GM19240 (cell line): Measurements from ENCODE around the gene GDAP1L1.
A peak's percentile ranks its signal among the peaks of the same experiment; 100 is the strongest.
"Not testable (repeated sequence)": the region's sequence is repeated elsewhere in the genome, so short reads cannot be mapped to it uniquely, and the experiment has no call there.

ENCODE experiments used
- DNase-seq: peaks from one replicate; pipeline ENCODE4 v3.0.0; 2011; ENCODE audit warnings: low spot score; ENCODE audit not compliant: insufficient read length

Gene GDAP1L1

DNA sequence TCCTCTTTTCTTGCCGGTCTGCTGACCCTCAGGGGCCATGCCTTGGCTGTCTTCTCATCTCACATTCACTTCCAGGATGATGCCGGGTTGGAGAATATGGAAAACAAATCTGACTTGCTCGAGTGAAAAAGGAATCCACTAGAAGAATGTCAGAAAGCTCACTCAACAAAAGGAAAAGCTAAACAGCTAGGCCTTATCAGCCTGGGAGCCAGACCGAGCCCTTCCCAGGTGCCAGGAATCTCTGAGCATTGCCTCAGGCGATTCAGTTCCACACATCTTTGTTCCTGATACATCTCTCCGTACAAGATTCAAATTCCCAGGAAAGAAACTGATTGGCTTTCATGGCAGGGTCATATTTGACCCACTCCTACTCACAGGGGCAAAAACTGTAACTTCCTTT is 27.3 kb upstream of the GDAP1L1 start:
- DNase-seq, result no peak

DNA sequence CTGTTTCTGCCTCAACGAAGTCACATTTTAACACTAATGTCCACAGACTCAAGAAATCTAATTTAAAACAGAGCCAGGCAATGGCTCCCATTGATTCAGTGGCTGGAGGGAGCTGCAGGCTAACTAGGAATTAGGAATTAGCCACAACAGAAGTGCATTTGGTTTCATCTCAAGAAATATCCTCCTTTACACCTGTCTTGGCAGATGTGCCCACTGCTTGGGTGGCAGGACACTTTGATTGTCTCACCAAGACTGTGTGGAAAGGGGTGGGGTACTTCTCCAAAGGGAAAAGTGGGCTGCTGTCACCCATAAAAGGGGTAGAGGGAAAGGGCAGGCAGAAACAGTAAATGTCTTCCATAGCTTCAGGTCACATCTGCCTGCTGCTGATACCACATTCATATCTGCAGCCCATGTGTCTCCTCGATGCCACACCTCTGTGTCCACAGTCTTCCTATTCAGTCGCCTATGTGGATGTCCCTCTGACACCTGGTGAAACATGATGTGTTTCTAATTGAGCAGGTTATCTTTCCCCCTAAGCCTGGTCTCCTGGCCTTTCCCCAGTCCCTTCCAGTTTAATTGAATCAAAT is 25.6 kb upstream of the GDAP1L1 start:
- DNase-seq, result no peak

DNA sequence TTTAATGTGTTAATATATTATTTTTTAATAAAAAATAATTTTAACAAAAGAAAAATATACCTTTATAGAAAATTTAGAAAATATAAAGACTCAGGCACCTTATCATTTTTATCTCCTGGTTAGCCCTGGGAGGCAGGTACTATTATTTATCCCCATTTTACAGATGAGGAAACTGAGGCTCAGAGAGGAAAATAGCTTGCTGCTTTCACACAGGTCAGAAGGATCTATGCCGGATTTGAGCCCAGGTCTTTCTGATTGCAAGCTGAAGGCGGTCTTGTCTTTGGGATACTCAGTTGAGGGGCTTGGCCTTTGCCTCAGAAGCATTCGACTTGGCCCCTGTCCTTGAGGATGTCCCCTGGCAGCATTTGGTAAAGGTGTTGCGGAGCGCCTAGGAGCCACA is 25.1 kb upstream of the GDAP1L1 start:
- DNase-seq, result no peak

DNA sequence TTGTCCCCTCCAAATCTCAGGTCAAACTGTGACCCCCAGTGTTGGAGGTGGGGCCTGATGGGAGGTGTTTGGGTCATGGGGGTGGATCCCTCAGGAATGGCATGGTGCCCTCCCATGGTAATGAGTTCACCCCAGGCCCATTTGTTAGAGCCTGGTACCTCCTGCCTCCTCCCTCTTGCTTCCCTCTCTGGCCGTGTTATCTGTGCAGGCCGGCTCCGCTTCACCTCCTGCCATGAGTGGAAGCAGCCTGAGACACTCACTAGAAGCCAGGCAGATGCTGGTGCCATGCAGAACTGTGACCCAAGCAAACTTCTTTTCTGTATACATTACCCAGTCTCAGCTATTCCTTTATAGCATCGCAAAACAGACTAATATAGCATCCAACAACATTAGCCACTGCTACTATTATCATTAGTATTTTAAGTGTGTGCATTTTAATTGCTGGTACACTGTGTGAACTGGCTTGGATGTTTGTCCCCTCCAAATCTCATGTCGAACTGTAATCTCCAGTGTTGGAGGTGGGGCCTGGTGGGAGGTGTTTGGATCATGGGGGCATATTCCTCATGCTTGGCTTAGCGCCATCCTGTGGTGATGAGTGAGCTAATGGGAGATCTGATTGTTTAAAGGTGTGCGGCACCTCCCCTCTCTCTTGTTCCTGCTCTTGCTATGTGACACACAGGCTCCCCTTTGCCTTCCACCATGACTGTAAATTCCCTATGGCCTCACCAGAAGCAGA is 24.3 kb upstream of the GDAP1L1 start:
- DNase-seq, result no peak

DNA sequence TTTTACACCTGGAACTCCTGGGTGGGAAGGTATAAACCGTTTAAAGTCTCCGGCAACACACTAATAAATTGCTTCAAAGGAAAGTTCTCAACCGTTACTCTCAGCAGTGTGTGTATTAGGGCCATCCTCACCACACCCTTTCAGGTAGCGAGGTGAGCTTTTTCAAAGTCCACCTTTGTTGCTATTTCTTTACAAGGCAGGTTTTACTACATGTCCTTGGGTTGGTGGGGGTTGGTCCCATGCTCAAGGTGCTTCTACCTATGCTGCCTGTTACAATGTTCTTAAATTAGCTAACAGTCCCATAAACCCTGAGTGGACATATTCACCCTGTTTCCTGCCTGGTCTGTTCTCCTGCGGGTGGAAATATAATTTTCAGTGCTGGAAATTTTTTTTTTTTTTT is 23.4 kb upstream of the GDAP1L1 start:
- DNase-seq, result no peak

DNA sequence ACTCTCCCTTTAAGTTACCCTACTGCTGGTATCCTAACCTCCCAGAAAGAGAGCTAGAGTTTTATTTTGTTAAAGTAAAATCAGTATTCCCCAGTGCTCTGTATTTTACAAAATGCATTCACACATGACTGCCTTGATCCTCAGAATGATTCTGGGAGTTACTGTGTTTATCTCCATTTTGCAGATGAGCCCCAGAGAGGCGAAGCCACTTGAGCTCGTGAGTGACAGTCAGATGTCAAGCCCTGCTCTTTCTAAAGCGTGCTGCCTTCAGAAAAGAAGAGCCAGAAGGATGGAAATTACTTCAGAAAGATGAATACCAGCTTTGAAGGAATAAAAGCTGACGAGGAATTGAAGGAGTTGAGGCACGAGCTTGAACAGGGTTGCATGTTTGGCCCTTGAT is 22.5 kb upstream of the GDAP1L1 start:
- no peak for DNase-seq

DNA sequence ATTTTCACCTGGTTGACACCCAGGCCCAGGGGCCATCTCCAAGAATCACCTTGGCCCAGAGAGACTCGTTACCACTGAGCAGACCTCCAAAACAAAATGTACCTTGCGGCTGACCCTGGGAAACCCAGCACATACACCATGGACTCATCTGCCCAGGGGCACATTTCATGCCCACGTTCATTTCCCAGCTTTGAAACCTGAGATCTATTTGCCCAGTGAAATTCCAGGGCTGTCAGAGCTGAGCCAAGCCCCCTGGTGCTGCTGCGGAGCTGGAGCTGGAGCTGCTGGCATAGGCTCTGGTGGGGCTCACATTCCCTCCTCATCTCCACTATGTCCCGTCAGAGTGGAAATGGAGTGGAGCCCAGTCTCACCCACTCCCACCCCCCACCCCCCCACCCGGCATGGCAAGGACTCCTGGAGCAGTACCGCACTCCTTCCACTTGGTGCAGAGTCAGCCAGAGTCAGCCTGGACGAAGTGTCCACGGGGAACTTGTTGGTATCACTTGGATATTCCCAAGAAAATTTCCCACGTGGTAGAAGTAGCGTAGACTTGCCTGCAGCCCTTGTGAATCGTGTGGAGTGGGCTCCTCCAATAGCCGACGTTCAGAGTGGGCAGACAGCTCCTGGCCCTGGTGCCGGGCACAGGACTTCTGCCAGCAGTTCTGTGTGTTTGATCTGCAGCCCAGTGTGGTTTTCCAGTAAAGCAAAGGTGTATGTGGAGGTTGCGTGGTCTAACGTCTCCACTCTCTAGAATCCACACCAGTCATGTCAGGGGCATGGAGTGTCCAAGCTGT is 18.4 kb upstream of the GDAP1L1 start:
- no peak for DNase-seq

DNA sequence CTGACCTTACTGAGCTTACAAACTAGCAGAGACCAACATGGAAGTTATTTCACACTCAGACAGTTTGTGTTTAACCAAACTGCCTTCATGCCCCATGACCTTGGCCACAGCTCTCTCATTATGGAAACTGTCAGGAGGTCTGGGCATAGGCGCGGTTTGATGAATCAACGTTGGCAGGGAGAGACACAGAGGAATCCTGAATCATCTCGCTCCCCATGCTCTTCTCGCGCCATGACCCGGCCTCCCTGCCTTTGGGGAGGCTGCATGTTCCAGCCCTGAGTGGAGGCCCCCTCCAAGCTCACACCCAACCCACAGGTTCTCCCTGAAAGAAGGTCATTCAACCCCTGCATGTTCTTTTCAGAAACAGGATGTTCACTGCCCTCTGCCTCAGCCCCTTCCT is 15.9 kb upstream of the GDAP1L1 start:
- DNase-seq, result no peak

DNA sequence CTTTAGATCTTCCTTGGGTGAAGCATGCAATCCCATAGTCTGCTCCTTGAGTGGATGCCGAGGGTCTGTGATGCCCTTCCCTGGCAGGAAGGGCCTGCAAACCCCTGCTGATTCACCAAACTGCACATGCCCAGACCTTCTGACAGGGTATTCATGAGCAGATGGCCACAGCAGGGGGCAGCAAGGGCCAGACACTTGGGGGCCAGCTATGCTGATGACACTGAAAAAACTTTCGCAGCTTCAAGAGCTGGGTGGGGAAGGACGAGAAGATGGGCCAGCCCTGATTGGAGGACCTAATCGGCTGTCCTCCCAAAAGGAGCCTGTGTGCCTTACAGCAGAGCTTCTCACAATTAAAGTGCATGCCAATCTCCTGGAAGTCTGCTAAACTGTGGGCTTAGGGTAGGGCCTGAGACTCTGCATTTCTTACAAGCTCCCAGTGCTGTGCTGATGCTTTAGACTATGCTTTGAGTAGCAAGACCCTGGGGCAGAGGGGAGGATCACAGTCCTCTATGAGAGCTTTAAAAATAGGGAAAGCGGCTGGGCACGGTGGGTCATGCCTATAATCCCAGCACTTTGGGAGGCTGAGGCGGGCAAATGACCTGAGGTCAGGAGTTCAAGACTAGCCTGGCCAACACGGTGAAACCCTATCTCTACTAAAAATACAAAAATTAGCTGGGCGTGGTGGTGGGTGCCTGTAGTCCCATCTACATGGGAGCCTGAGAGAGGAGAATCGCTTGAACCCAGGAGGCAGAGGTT is 15.2 kb upstream of the GDAP1L1 start:
- DNase-seq, result no peak

DNA sequence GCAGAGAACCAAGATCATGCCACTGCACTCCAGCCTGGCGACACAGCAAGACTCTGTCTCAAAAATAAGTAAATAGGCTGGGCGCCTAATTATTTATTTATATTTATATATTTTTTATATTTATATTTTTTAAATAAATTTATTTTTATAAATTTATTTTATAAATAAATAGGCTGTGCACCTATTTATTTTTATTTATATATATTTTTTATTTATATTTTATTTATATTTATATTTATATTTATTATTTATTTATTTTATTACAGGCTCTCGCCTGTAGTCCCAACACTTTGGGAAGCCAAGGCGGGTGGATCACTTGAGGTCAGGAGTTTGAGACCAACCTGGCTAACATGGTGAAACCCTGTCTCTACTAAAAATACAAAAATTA is 14.6 kb upstream of the GDAP1L1 start:
- DNase-seq, result not testable (repeated sequence)

DNA sequence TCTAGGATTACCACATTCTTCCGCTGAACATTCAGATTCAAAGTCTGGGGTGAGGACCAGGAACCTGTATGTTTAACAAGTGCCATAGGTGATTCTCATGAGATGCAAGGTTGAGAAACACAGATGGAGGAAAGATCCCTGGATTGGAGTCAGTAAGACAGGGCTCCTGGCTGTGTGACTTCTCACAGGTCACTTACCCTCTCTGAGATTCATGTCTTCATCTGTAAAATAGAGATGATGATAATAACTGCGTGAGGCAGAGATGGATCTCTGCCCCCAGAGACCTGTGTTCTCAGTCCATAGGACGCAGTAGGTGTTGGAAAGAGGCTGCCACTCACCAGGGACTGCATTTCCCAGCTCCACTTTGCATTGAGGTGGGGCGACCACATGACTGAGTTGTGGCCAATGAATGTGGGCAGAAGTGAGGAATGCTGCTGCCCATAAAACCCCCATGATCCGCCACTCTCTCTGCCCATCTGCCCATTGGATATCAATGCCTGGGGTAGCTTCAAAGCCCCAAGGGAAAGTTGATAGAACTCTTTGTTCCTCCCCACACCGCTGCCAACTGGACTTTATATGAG is 13.6 kb upstream of the GDAP1L1 start:
- DNase-seq, result no peak

DNA sequence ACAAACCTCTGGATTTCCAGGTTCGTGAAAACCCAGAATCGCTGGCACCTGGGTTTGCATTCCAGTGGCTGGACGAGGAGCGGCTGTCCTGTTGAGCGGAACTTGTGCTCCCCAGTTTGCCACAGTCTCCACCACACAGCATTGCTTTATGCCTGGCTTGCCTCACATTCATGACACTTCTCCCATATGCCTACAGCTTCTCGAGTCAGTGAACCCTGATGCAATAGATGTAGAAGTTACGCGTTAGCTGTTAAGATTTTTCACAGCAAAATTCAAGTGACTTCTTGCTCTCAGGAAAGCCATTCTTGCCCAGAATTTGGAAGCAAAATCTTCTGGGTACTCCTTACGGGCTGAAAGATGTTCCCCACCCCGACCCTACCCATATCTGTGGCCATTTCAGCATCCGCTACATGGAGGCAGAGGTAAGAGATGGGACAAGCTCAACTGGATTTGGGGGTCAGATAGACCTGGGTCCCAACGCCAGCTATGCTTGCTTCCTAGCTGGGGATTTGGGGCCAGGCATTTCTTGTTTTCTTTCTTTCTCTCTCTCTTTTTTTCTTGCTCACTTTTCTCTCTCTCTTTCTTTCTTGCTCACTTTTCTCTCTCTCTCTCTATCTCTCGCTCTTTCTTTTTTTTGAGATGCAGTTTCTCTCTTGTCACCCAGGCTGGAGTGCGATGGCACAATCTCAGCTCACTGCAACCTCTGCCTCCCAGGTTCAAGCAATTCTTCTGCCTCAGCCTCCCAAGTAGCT is 12.4 kb upstream of the GDAP1L1 start:
- DNase-seq, result no peak

DNA sequence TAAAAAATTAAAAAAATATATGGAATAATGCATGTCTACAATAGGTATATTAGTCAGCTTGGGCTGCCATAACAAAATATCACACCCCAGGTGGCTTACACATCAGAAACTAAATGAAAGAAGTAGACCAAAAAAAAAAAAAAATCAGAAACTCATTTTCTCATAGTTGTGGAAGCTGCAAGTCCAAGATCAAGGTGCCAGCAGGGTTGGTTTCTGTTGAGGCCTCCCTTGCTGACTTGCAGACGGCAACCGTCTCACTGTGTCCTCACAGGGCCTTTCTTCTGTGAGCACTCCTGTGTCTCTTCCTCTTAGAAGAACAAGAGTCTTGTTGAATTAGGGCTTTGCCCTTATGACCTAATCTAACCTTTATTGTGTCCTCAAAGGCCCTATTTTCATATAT is 11.4 kb upstream of the GDAP1L1 start:
- no peak for DNase-seq

DNA sequence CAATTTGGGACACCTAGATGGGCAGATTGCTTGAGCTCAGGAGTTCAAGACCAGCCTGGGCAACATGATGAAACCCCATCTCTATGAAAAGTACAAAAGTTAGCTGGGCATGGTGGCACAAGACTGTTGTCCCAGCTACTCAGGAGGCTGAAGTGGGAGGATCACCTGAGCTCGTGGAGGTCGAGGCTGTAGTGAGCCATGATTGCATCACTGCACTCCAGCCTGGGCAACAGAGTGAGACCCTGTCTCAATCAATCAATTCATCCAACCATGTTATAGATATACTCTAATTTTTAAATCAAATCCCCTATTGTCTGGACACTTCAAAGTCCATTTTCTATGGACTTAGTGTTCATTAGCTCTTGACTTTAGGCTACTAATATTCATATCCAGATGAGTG is 10.3 kb upstream of the GDAP1L1 start:
- not testable (repeated sequence) for DNase-seq

DNA sequence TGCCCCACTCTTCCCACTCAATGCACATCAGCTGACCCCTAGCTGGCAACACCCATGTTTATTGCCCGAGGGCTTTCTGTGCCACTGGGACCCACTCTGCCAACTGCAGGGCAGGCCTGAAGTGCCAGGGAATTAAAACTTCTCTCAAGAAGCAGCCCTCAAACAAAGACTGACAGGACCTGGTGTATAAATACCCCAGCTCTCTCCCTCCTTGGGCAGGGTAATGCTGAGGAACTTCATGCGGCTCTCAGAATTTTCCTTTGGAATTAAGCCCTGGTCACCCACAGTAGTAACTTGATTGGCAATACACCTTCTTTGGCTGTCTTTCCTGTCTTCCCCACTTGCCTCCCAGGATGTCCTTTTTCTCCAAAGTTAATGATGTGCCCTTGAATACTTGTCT is 5.3 kb upstream of the GDAP1L1 start:
- no peak for DNase-seq

DNA sequence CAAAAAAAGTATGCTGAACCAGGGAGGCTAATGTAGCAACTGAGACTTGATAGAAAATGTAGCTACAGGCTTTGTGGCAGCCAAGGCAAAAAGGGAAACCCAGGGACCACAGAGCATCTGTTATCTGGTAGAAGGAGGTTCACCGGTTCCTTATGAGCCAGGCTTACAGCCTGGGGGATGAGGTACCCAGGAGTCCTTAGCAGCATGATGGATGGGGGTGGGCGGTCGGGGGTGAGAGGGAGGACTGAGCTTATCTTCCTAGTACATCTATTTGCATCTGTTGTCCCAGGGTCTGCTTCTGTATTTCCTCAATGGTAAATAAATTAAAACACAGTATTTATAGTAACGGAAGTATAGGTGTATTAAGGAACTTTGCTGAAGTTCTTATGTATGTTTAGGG is 1.1 kb upstream of the GDAP1L1 start:
- DNase-seq, result no peak

DNA sequence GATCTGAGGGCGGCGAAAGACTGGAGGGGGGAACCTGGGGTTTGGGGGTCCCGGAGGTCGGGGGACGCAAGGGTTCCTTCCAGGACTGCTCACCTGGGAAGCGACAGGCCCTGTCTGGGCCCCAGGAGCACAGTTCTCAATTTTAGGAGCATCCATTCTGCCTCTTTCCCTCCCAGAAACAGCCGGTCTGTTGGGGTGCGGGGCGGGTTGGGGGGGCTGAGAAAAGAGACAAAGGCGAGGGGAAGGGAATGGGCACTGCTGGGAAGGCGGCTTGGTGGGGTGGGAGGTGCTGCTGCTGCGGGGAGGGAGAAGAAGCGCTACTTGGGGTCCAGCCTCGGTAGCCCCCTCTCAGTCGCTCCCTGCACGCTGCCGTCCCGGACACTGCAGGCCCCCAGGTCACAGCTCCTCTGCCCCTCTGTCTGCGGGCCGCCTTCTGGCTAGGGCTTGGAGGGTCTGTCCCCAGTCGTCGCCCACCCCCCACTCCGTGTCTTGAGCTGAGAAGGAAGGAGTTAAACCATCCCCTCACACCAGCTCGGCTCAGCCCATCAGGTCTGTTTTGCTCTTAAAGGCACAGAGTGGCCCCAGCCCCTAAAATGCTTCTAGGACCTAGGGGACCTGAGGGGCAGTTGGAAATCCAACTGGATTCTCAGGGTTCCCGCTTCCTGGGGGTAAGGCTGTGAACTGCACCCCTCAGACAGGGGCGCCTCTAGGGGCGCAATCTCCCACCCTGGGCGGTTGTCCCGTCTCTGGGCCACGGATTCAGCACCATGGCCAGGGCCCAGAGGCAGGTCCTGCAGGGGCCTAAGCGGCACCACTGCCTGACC is 690 bp downstream of the GDAP1L1 start:
- peak; percentile 33 for DNase-seq

DNA sequence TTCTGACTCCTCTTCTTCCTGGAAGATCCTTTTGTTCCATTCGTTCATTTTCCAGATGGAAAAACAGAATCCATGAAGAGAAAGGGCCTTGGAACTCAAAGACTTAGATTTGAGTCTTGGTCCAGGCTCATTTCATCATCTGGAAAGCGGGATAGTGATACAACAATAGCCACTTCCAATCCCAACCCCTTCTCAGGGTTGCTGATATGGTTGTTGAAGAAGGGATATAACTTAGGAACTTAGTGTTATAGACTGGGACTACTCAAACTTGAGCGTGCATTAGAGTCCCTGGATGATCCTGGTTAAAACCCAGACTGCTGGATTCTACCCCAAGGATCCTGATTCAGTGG is 1.3 kb downstream of the GDAP1L1 start:
- no peak for DNase-seq

DNA sequence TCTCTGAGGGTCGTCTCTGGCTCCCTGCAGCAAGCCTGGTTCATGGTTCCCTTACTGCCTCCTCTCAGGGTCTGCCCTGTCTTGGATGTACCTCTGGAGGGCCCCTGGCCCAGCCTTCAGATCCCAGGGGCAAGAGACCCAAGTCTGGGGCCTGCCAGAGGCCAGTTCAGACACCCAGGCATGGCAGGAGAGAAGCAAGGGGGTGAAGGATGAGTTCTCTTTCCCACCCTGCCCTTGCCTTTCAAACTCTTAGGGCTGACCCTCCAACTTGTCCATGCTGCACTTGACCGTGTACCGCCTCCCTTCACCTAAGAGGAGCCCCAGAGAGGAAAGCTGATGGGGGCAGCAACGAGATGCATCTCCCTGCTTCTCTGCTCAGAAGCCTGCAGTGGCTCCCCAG is 4.2 kb downstream of the GDAP1L1 start:
- no peak for DNase-seq

DNA sequence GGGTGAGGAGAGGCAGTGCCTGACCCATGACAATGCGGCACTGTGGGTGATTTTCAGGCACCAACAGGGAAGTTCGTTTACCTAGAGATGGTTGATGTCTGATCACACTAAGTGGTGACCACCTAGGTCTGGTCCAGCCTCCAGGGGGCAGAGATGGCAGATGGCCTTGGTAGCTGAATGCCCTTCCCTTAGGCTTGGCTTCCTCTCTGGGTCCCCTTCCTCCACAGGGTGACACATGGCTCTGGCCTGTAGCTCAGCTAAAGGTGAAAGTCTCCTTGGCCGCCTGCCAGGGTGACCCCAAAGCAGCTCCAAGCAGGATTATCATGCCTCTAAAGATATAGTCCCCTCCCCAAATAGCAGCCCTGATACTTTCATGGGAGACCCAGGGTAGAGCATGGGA is 6.4 kb downstream of the GDAP1L1 start:
- DNase-seq, result no peak
